H1 (cell line): ENCODE measurements around the gene SLC30A3.

Experiments used
- JUN ChIP-seq: IDR thresholded peaks from 2 replicates; pipeline ENCODE4 v1.6.1; 2011; ENCODE audit warnings: low read depth, mild to moderate bottlenecking, improper control_type of control experiment, low read length
- JUND ChIP-seq: IDR thresholded peaks from 2 replicates; pipeline ENCODE4 v1.6.1; 2011; ENCODE audit warnings: mild to moderate bottlenecking, improper control_type of control experiment, low read length
- NRF1 ChIP-seq: IDR thresholded peaks from 2 replicates; pipeline ENCODE4 v1.6.1; 2011; ENCODE audit warnings: mild to moderate bottlenecking, low read depth, low read length, improper control_type of control experiment
- POLR2A ChIP-seq, 2 experiments: IDR thresholded peaks; 1 replicate in 1 of 2; 2 replicates in 1 of 2; pipeline ENCODE4 v1.6.1; 2011; ENCODE audit warnings: low read depth in 2 of 2, low read length in 2 of 2, mild to moderate bottlenecking in 2 of 2; ENCODE audit errors: control extremely low read depth in 1 of 2
- POLR2AphosphoS5 ChIP-seq: IDR thresholded peaks from 2 replicates; pipeline ENCODE4 v1.6.1; 2011; ENCODE audit warnings: low read depth, low read length
- SP2 ChIP-seq: IDR thresholded peaks from 2 replicates; pipeline ENCODE4 v1.6.1; 2012; ENCODE audit warnings: mild to moderate bottlenecking, low read length, inconsistent platforms
- TF ChIP-seq, protein P1 (sequence below): IDR thresholded peaks from 2 replicates; pipeline ENCODE4 v1.6.1; 2012; ENCODE audit warnings: inconsistent platforms
- TF ChIP-seq, protein P2 (sequence below), 3 experiments: IDR thresholded peaks; 1 replicate in 2 of 3; 2 replicates in 1 of 3; pipeline versions ENCODE4 v1.5.1 to v1.6.1; 2011; ENCODE audit warnings: low read length in 3 of 3, mild to moderate bottlenecking in 3 of 3, inconsistent platforms in 2 of 3, low read depth in 1 of 3, moderate library complexity in 1 of 3; ENCODE audit not compliant: insufficient read depth in 1 of 3; ENCODE audit errors: control extremely low read depth in 1 of 3
- TF ChIP-seq, protein P3 (sequence below): IDR thresholded peaks from 2 replicates; pipeline ENCODE4 v1.6.1; 2011; ENCODE audit warnings: low read depth, mild to moderate bottlenecking, low read length; ENCODE audit not compliant: insufficient read depth

DNA sequence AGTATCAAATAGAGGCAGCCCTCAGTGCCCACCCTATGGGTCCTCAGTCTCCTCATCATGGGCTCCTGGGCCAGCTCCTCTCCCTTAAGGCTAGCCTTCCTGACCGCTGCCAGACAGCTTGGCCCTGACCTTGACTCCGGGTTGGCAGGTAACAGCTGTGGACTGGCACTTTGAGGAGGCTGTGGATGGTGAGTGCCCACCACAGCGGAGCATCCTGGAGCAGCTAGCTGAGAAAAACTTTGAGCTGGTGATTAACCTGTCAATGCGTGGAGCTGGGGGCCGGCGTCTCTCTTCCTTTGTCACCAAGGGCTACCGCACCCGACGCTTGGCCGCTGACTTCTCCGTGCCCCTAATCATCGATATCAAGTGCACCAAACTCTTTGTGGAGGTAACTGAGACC lies 26.7 kb downstream of the SLC30A3 start:
- TF ChIP-seq, protein P1, sequence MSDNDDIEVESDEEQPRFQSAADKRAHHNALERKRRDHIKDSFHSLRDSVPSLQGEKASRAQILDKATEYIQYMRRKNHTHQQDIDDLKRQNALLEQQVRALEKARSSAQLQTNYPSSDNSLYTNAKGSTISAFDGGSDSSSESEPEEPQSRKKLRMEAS = no peak
- TF ChIP-seq POLR2A (IDR thresholded peaks at IDR 0.05; ENCODE audit: control extremely low read depth in 1 of 2, low read depth in 2 of 2, low read length in 2 of 2) = no peak
- TF ChIP-seq JUND = no peak
- TF ChIP-seq, protein P2, sequence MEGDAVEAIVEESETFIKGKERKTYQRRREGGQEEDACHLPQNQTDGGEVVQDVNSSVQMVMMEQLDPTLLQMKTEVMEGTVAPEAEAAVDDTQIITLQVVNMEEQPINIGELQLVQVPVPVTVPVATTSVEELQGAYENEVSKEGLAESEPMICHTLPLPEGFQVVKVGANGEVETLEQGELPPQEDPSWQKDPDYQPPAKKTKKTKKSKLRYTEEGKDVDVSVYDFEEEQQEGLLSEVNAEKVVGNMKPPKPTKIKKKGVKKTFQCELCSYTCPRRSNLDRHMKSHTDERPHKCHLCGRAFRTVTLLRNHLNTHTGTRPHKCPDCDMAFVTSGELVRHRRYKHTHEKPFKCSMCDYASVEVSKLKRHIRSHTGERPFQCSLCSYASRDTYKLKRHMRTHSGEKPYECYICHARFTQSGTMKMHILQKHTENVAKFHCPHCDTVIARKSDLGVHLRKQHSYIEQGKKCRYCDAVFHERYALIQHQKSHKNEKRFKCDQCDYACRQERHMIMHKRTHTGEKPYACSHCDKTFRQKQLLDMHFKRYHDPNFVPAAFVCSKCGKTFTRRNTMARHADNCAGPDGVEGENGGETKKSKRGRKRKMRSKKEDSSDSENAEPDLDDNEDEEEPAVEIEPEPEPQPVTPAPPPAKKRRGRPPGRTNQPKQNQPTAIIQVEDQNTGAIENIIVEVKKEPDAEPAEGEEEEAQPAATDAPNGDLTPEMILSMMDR (IDR thresholded peaks at IDR 0.05; ENCODE audit: control extremely low read depth in 1 of 3, insufficient read depth in 1 of 3, low read depth in 1 of 3, low read length in 3 of 3) = no peak
- TF ChIP-seq SP2 = no peak
- TF ChIP-seq POLR2AphosphoS5 = no peak
- TF ChIP-seq, protein P3, sequence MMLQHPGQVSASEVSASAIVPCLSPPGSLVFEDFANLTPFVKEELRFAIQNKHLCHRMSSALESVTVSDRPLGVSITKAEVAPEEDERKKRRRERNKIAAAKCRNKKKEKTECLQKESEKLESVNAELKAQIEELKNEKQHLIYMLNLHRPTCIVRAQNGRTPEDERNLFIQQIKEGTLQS = no peak
- TF ChIP-seq JUN = no peak
- TF ChIP-seq NRF1 = no peak
